HG03378 (cell line): ENCODE results near the gene PRPS1.
"Not testable (repeated sequence)": the region's sequence is repeated elsewhere in the genome, so short reads cannot be mapped to it uniquely, and the experiment has no call there.

Experiments
- ATAC-seq: cut with Tn5 transposase; IDR thresholded peaks from one replicate; pipeline ENCODE4 v1.9.1; 2021; ENCODE audit warnings: mild to moderate bottlenecking, moderate library complexity; ENCODE audit not compliant: unreplicated experiment

The PRPS1 gene

GRCh38 chrX:107673933-107674479 lies 45.7 kb downstream of the PRPS1 start:
- peak; percentile 87 for ATAC-seq

- ATAC-seq = peak; percentile 9
Measured at GRCh38 chrX:107674480-107675364, 46.4 kb downstream of the PRPS1 start.

GRCh38 chrX:107675365-107675654 lies 47.0 kb downstream of the PRPS1 start:
- no peak for ATAC-seq

DNA sequence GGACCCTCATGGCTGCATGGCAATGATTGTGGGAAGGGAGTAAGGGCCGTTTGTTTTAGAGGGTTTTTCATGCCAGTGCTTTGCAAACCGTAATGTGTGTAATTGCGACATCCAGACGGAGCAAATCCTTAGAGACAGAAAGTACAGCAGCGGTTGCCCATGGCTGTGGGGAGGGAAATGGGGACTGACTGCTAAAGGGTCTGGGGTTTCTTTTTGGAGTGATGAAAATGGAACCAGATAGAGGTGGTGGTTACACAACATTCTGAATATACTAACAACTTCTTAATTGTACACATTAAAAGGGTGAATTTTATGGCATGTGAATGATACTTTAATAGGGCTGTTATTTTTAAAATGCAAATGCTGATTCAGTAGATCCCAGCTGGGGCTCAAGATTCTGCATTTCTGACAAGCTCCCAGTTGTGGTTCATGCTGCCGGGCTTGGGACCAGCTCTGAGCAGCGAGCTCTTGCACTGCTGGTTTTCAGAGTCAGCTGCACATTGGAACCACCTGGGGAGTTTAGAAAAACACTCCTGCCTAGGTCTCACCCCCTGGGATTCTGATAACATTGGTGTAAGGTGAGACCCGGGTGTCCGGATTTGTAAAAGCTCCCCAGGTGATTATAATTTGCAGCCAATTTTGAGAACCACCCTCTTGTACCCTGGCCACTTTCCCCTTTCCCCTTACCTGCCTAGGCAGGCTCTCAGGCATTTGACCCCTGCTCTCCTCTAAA lies 47.7 kb downstream of the PRPS1 start:
- no peak for ATAC-seq

- peak; percentile 29 for ATAC-seq
Measured at GRCh38 chrX:107676559-107677378, 48.5 kb downstream of the PRPS1 start.

DNA sequence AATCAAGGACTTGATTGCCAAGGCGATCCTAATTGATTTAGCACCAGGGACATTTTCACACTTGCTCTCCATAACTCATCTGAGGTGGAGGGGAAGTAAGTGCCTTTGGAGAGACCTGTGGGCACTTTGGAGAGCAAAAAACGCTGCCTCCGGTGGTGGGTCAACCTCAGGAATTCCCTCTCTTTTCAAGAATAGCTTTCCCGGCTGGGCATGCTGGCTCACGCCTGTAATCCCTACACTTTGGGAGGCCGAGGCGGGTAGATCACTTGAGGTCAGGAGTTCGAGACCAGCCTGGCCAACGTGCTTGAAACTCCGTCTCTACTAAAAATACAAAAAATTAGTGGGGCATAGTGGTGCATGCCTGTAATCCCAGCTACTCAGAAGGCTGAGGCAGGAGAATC lies 49.2 kb downstream of the PRPS1 start:
- no peak for ATAC-seq

DNA sequence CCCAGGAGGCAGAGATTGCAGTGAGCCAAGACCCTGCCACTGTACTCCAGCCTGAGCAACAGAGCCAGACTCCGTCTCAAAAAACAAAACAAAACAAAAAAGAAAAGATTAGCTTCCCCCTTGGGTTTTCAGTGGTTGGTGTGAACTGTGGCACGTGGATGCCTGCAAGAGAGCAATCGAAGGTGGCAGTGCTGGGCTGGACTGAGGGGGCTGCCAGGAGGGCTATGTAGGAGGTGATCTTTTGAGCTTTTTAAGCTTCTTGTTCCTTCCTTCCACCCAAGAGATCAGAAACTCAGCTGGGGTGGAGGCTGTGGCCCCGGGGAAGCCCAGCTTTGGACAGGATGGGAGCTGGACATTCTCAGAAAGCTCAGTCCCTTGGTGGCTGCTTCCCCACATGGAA lies 49.6 kb downstream of the PRPS1 start:
- ATAC-seq = no peak

- ATAC-seq = no peak
Measured at GRCh38 chrX:107678957-107679740, 50.8 kb downstream of the PRPS1 start.

- no peak for ATAC-seq
Measured at GRCh38 chrX:107682256-107682655, 53.9 kb downstream of the PRPS1 start.

GRCh38 chrX:107683124-107683895 lies 55.0 kb downstream of the PRPS1 start:
- no peak for ATAC-seq

DNA sequence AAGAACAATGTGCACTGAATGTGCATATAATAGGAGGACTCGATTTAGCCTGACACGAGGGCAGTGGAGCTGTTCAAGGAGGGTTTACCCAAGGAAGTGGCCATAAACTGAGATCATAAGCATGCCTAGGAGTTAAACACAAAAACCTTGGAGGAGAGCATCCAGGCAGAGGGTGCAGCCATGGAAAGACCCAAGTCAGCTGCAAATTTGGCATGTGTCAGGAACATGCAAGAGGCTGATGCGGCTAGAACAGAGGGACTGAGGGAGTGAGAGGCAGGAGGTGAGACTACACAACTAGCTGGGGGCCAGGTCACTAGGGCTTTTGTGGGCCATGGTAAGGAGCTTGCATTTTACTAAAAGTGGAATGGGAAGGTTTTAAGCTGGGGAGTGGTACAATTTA lies 55.6 kb downstream of the PRPS1 start:
- ATAC-seq = no peak

GRCh38 chrX:107684956-107685385 lies 56.7 kb downstream of the PRPS1 start:
- peak; percentile 87 for ATAC-seq

GRCh38 chrX:107685586-107685985 lies 57.3 kb downstream of the PRPS1 start:
- ATAC-seq = not testable (repeated sequence)

DNA sequence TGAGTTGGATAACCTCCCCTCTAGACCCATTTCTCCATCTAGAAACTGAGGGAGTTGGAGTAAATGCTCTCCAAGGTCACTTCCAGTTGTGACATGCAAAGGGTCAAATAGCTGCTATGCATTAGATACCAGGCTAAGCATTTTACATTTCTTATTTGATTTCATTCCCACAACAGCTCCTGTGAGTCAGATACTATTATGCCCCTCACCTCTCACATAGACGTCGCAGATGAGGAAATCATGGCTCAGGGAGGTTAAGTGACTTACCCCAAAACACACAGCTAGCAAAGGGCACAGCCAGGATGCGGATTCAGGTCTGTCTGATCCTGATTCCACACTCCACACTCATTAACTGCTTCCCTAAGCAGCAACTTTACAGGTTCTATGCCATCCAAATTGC lies 57.7 kb downstream of the PRPS1 start:
- ATAC-seq = no peak

- ATAC-seq = no peak
Measured at GRCh38 chrX:107686792-107687191, 58.5 kb downstream of the PRPS1 start.

DNA sequence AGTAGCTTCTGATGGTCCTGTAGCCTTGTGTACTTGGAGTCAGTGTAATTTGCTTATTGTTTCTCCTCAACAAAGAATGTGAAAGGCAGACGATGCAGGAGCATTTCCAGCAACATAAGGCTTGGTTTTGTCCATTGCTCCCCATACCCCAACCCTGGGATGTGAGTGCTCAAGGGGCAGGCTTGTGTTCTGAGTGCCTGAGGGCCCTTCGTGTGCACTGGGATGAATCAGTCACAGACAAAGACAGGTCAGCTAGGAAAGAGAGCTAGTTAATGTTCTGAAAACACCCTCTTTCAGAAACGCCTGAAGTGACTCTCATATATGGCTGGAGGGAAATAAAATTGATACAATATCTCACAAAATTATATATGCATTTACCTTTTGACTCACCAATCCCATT lies 59.1 kb downstream of the PRPS1 start:
- ATAC-seq = no peak

DNA sequence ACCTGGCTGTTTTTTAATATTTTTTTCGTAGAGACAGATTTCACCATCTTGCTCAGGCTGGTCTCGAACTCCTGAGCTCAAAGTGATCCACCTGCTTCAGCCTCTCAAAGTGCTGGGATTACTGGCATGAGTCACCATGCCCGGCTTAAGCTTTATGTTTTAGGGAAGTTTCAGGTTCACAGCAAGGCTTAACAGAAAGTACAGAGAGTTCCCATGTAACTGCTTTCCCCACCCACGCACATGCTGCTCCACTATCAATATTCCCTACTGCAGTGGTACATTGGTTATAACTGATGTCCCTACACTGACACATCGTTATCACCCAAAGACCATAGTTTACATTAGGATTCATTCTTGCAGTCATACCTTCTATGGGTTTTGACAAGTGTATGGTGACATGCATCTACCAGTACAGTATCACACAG lies 62.7 kb downstream of the PRPS1 start:
- no peak for ATAC-seq

- ATAC-seq = no peak
Measured at GRCh38 chrX:107699616-107700015, 71.3 kb downstream of the PRPS1 start.

- ATAC-seq = no peak
Measured at GRCh38 chrX:107700317-107700774, 72.0 kb downstream of the PRPS1 start.
